ENCODE results near the gene APLN.

APLN gene

GRCh38 chrX:129661369-129661768, 6.6 kb upstream of the APLN start:
- no peak for DNase-seq (ENCODE audit: low read depth)

GRCh38 chrX:129659861-129660260, 5.1 kb upstream of the APLN start:
- DNase-seq (ENCODE audit: low read depth): no peak

GRCh38 chrX:129659141-129659540, 4.4 kb upstream of the APLN start:
- DNase-seq (ENCODE audit: low read depth): no peak

GRCh38 chrX:129658429-129658828, 3.7 kb upstream of the APLN start:
- no peak for DNase-seq (ENCODE audit: low read depth)

- no peak for DNase-seq (ENCODE audit: low read depth)
These were observed 942 bp upstream of the APLN start for GRCh38 chrX:129655547-129656249.

GRCh38 chrX:129653971-129654651, 645 bp downstream of the APLN start:
- no peak for DNase-seq (ENCODE audit: low read depth)

GRCh38 chrX:129653181-129653970, 1.4 kb downstream of the APLN start:
- no peak for DNase-seq (ENCODE audit: low read depth)

GRCh38 chrX:129652565-129653169, 2.1 kb downstream of the APLN start:
- no peak for DNase-seq (ENCODE audit: low read depth)

- no peak for DNase-seq (ENCODE audit: low read depth)
These were observed 2.8 kb downstream of the APLN start for GRCh38 chrX:129651756-129652564.

GRCh38 chrX:129650821-129651510, 3.8 kb downstream of the APLN start:
- DNase-seq (ENCODE audit: low read depth): no peak

- no peak for DNase-seq (ENCODE audit: low read depth)
These were observed 4.5 kb downstream of the APLN start for GRCh38 chrX:129650183-129650689.

GRCh38 chrX:129649268-129650182, 5.2 kb downstream of the APLN start:
- no peak for DNase-seq (ENCODE audit: low read depth)

- DNase-seq (ENCODE audit: low read depth): no peak
These were observed 6.1 kb downstream of the APLN start for GRCh38 chrX:129648514-129649267.

- no peak for DNase-seq (ENCODE audit: low read depth)
These were observed 7.0 kb downstream of the APLN start for GRCh38 chrX:129647418-129648410.

GRCh38 chrX:129646566-129647417, 8.0 kb downstream of the APLN start:
- DNase-seq (ENCODE audit: low read depth): no peak

- no peak for DNase-seq (ENCODE audit: low read depth)
These were observed 12.1 kb downstream of the APLN start for GRCh38 chrX:129642641-129643040.

- no peak for DNase-seq (ENCODE audit: low read depth)
These were observed 12.8 kb downstream of the APLN start for GRCh38 chrX:129641941-129642340.

All from stimulated activated CD4-positive, alpha-beta T cell treated with anti-CD3 and anti-CD28 coated beads, Interleukin-2, amount 100 ng/mL, for 4 hours (primary cell).